ENCODE results near the gene KNDC1.
"Not testable (repeated sequence)": the region's sequence is repeated elsewhere in the genome, so short reads cannot be mapped to it uniquely, and the experiment has no call there.

KNDC1 gene

DNA sequence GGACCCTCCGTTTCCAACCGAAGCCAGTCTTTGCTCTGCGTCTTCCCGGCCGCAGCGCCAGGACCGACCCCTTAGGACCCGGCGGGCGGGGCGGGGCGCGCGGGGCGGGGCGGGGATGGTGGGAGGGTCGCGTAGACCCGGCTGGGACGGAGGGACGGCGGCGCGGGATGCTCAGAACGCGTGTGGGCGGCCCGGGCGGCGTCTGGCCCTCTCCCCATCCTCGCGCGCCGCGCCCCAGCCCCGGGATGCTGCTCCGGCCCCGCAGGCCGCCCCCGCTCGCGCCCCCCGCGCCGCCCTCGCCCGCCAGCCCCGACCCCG lies 70.0 kb downstream of the KNDC1 start, which contains the start of gene UTF1:
TSS of gene UTF1 (plus strand) at position 174 of the 318 bp plus-strand sequence. CDS start at position 246, 72 bp downstream.
- Histone ChIP-seq H3K27ac (ENCODE audit: low read length) (no peak within 1 kb of the TSS), H3K27me3 (ENCODE audit: low read depth, low read length) (peaks cover 23% of the 10 kb centered on the region), H3K9me3 (ENCODE audit: control insufficient read depth in 1 of 2, low read length in 2 of 2) (no peaks in the 10 kb centered on the region), H3K4me1 (ENCODE audit: control insufficient read depth in 1 of 2, insufficient read depth in 2 of 2, low read length in 2 of 2) (peaks cover 0 to 11% of the 10 kb centered on the region in 2 donors), H3K36me3 (ENCODE audit: control insufficient read depth in 1 of 2, insufficient read depth in 2 of 2, low read length in 2 of 2) (no peaks in the 10 kb centered on the region), H3K4me3 (ENCODE audit: low read depth in 1 of 2, low read length in 2 of 2) (no peak within 1 kb of the TSS)

DNA sequence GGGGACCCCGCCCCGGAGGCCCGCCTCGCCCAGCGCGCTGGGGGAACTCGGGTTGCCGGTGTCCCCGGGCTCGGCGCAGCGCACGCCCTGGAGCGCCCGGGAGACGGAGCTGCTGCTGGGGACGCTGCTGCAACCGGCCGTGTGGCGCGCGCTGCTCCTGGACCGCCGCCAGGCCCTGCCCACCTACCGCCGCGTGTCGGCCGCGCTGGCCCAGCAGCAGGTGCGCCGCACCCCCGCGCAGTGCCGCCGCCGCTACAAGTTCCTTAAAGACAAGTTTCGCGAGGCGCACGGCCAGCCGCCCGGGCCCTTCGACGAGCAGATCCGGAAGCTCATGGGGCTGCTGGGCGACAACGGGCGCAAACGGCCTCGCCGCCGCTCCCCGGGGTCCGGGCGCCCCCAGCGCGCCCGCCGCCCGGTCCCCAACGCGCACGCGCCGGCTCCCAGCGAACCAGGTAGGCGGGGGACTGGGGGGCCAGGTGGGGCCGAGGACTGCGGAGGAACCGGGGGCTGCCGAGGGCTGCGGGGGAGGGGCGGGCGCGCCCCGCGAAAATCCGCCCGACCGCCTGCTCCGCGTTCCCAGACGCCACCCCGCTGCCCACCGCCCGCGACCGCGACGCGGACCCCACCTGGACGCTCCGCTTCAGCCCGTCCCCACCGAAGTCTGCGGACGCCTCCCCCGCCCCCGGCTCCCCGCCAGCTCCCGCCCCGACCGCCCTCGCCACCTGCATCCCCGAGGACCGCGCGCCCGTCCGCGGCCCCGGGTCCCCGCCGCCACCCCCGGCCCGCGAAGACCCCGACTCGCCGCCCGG lies 70.6 kb downstream of the KNDC1 start:
- H3K4me1 ChIP-seq (ENCODE audit: control insufficient read depth in 1 of 2, insufficient read depth in 2 of 2, low read length in 2 of 2): peaks cover 0 to 15% of the 10 kb centered on the region in 2 donors
- H3K36me3 ChIP-seq (ENCODE audit: control insufficient read depth in 1 of 2, insufficient read depth in 2 of 2, low read length in 2 of 2): no peaks in the 10 kb centered on the region
- H3K4me3 ChIP-seq (ENCODE audit: low read depth in 1 of 2, low read length in 2 of 2): no peak overlapping the region
- no peaks in the 10 kb centered on the region for H3K9me3 ChIP-seq (ENCODE audit: control insufficient read depth in 1 of 2, low read length in 2 of 2)
- peaks cover 23% of the 10 kb centered on the region for H3K27me3 ChIP-seq (ENCODE audit: low read depth, low read length)
- H3K27ac ChIP-seq (ENCODE audit: low read length): no peak overlapping the region

GRCh38 chr10:133231244-133231945 lies 71.4 kb downstream of the KNDC1 start:
- Histone ChIP-seq H3K9me3 (ENCODE audit: control insufficient read depth in 1 of 2, low read length in 2 of 2) (no peaks in the 10 kb centered on the region), H3K4me3 (ENCODE audit: low read depth in 1 of 2, low read length in 2 of 2) (no peak overlapping the region), H3K27ac (ENCODE audit: low read length) (no peak overlapping the region), H3K4me1 (ENCODE audit: control insufficient read depth in 1 of 2, insufficient read depth in 2 of 2, low read length in 2 of 2) (peaks cover 0 to 23% of the 10 kb centered on the region in 2 donors), H3K36me3 (ENCODE audit: control insufficient read depth in 1 of 2, insufficient read depth in 2 of 2, low read length in 2 of 2) (no peaks in the 10 kb centered on the region), H3K27me3 (ENCODE audit: low read depth, low read length) (peaks cover 23% of the 10 kb centered on the region)

GRCh38 chr10:133231946-133232574 lies 72.0 kb downstream of the KNDC1 start:
- Histone ChIP-seq H3K4me1 (ENCODE audit: control insufficient read depth in 1 of 2, insufficient read depth in 2 of 2, low read length in 2 of 2) (peaks cover 0 to 30% of the 10 kb centered on the region in 2 donors), H3K9me3 (ENCODE audit: control insufficient read depth in 1 of 2, low read length in 2 of 2) (no peaks in the 10 kb centered on the region), H3K4me3 (ENCODE audit: low read depth in 1 of 2, low read length in 2 of 2) (no peak overlapping the region), H3K27ac (ENCODE audit: low read length) (no peak overlapping the region), H3K27me3 (ENCODE audit: low read depth, low read length) (peaks cover 23% of the 10 kb centered on the region), H3K36me3 (ENCODE audit: control insufficient read depth in 1 of 2, insufficient read depth in 2 of 2, low read length in 2 of 2) (no peaks in the 10 kb centered on the region)

- not testable (repeated sequence) for H3K27ac ChIP-seq (ENCODE audit: low read length)
- H3K27me3 ChIP-seq (ENCODE audit: low read depth, low read length): peaks cover 12% of the 10 kb centered on the region
Measured at GRCh38 chr10:133234796-133235195, 74.8 kb downstream of the KNDC1 start.

GRCh38 chr10:133235265-133235855 lies 75.3 kb downstream of the KNDC1 start:
- Histone ChIP-seq H3K36me3 (ENCODE audit: control insufficient read depth in 1 of 2, insufficient read depth in 2 of 2, low read length in 2 of 2) (no peaks in the 10 kb centered on the region), H3K4me3 (ENCODE audit: low read depth in 1 of 2, low read length in 2 of 2) (peak overlapping the region in 1 of 2 donors; percentile 45), H3K27me3 (ENCODE audit: low read depth, low read length) (peaks cover 12% of the 10 kb centered on the region), H3K9me3 (ENCODE audit: control insufficient read depth in 1 of 2, low read length in 2 of 2) (no peaks in the 10 kb centered on the region), H3K27ac (ENCODE audit: low read length) (no peak overlapping the region), H3K4me1 (ENCODE audit: control insufficient read depth in 1 of 2, insufficient read depth in 2 of 2, low read length in 2 of 2) (peaks cover 0 to 40% of the 10 kb centered on the region in 2 donors)

More at GRCh38 chr10:133234796-133235195, 74.8 kb downstream of the KNDC1 start:
- peaks cover 0 to 41% of the 10 kb centered on the region in 2 donors for H3K4me1 ChIP-seq (ENCODE audit: control insufficient read depth in 1 of 2, insufficient read depth in 2 of 2, low read length in 2 of 2)
- not testable (repeated sequence) for H3K9me3 ChIP-seq (ENCODE audit: control insufficient read depth in 1 of 2, low read length in 2 of 2); H3K4me3 ChIP-seq (ENCODE audit: low read depth in 1 of 2, low read length in 2 of 2); H3K36me3 ChIP-seq (ENCODE audit: control insufficient read depth in 1 of 2, insufficient read depth in 2 of 2, low read length in 2 of 2)

DNA sequence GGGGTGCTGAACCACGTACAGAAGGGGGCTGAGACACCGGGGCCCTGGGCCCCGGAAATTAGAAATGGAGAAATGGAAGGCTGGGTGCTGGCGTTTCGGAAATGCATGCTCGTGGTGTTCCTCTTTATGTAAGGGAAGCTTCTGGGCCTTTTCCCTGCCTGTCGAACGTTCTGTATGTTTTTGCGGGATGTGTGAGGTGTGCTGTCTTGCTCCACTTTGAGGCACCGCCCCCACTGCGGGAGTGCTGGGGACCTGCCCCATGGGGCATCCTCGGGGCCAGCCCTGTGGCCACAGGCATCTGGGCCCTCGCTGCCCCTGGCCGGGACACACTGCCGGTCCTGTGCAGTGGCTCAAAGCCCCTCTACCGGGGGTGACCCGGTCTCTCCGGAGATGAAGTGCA lies 75.9 kb downstream of the KNDC1 start:
- H3K27ac ChIP-seq (ENCODE audit: low read length): no peak overlapping the region
- H3K4me1 ChIP-seq (ENCODE audit: control insufficient read depth in 1 of 2, insufficient read depth in 2 of 2, low read length in 2 of 2): peaks cover 0 to 35% of the 10 kb centered on the region in 2 donors

GRCh38 chr10:133236401-133237240 lies 76.6 kb downstream of the KNDC1 start:
- H3K9me3 ChIP-seq (ENCODE audit: control insufficient read depth in 1 of 2, low read length in 2 of 2): no peaks in the 10 kb centered on the region
- peaks cover 9% of the 10 kb centered on the region for H3K27me3 ChIP-seq (ENCODE audit: low read depth, low read length)
- H3K4me1 ChIP-seq (ENCODE audit: control insufficient read depth in 1 of 2, insufficient read depth in 2 of 2, low read length in 2 of 2): peaks cover 0 to 30% of the 10 kb centered on the region in 2 donors
- no peak overlapping the region for H3K27ac ChIP-seq (ENCODE audit: low read length)
- H3K4me3 ChIP-seq (ENCODE audit: low read depth in 1 of 2, low read length in 2 of 2): peak overlapping the region in 1 of 2 donors; percentile 45
- H3K36me3 ChIP-seq (ENCODE audit: control insufficient read depth in 1 of 2, insufficient read depth in 2 of 2, low read length in 2 of 2): no peaks in the 10 kb centered on the region

More for the DNA sequence above, 75.9 kb downstream of the KNDC1 start:
- H3K4me3 ChIP-seq (ENCODE audit: low read depth in 1 of 2, low read length in 2 of 2): peak overlapping the region in 1 of 2 donors; percentile 45
- H3K27me3 ChIP-seq (ENCODE audit: low read depth, low read length): peaks cover 12% of the 10 kb centered on the region
- no peaks in the 10 kb centered on the region for H3K36me3 ChIP-seq (ENCODE audit: control insufficient read depth in 1 of 2, insufficient read depth in 2 of 2, low read length in 2 of 2)
- no peaks in the 10 kb centered on the region for H3K9me3 ChIP-seq (ENCODE audit: control insufficient read depth in 1 of 2, low read length in 2 of 2)

GRCh38 chr10:133237241-133237587 lies 77.2 kb downstream of the KNDC1 start:
- no peaks in the 10 kb centered on the region for H3K36me3 ChIP-seq (ENCODE audit: control insufficient read depth in 1 of 2, insufficient read depth in 2 of 2, low read length in 2 of 2)
- H3K4me3 ChIP-seq (ENCODE audit: low read depth in 1 of 2, low read length in 2 of 2): peak overlapping the region in 1 of 2 donors; percentile 45
- H3K9me3 ChIP-seq (ENCODE audit: control insufficient read depth in 1 of 2, low read length in 2 of 2): no peaks in the 10 kb centered on the region
- peaks cover 0 to 30% of the 10 kb centered on the region in 2 donors for H3K4me1 ChIP-seq (ENCODE audit: control insufficient read depth in 1 of 2, insufficient read depth in 2 of 2, low read length in 2 of 2)
- no peak overlapping the region for H3K27ac ChIP-seq (ENCODE audit: low read length)
- H3K27me3 ChIP-seq (ENCODE audit: low read depth, low read length): peaks cover 6% of the 10 kb centered on the region

DNA sequence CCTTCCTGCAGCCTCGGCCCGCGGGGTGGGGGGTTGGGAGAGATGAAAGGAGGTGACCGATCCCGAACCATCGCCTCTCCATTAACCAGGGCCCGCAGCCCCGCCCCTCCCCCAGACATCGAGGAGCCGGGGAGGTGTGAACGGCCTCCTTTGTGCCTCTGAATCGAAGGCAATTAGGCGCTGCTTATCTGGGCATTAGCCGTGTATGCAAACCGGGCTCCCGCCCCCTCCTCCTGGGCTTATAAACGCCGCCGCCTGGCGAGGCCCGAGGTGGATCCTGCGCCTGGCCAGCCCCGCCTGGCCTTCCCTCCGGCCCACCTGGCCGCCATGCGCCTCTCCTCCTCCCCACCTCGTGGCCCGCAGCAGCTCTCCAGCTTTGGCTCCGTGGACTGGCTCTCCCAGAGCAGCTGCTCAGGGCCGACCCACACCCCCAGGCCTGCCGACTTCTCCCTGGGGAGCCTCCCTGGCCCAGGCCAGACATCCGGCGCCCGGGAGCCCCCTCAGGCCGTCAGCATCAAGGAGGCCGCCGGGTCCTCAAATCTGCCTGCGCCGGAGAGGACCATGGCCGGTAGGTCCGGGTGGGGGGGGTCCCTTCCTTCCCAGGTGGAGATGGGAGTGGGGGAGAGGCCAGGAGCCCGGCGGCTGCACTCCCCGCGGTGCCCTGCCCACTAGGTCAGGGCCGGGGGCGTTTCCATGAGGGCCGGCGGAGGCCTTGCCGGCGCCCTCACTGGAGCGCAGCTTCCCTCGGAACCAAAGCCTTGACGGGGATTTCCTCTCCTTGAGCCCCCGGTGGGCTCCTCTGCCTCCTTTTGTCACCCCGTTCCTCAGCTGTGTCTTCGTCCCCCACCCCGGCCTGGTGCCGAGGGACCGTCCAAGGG lies 77.8 kb downstream of the KNDC1 start, which contains the start of gene VENTX:
TSS of gene VENTX (plus strand) at position 268 of the 878 bp plus-strand sequence. CDS start at position 328, 60 bp downstream.
- no peak within 1 kb of the TSS for H3K27ac ChIP-seq (ENCODE audit: low read length)
- peaks cover 5% of the 10 kb centered on the region for H3K27me3 ChIP-seq (ENCODE audit: low read depth, low read length)
- H3K36me3 ChIP-seq (ENCODE audit: control insufficient read depth in 1 of 2, insufficient read depth in 2 of 2, low read length in 2 of 2): no peaks in the 10 kb centered on the region
- peaks cover 0 to 30% of the 10 kb centered on the region in 2 donors for H3K4me1 ChIP-seq (ENCODE audit: control insufficient read depth in 1 of 2, insufficient read depth in 2 of 2, low read length in 2 of 2)
- H3K4me3 ChIP-seq (ENCODE audit: low read depth in 1 of 2, low read length in 2 of 2): peak within 1 kb of the TSS in 1 of 2 donors; percentile 45
- no peaks in the 10 kb centered on the region for H3K9me3 ChIP-seq (ENCODE audit: control insufficient read depth in 1 of 2, low read length in 2 of 2)

Measured in muscle layer of duodenum (tissue), 2 donors.